ENCODE results near the gene FAM13A.

DNA sequence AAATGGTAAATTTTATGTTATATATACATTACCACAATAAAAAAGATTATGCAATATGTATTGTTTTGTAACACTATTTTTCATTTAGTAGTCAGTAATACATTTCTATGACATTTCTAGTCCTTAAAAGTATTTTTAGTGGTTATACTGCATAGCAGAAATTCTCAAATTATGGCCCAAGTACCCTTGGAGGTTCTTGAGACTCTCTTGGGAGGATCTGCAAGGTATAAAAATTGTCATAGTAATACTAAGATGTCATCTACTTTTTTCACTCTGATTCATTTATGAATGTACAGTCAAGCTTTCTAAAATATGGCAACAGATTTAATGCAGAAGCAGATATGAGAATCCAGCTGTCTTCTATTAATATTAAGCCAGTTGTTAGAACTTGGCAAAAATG is 220.8 kb downstream of the FAM13A start:
- TF ChIP-seq FOXM1 (IDR thresholded peaks at IDR 0.05; ENCODE audit: low read depth): no peak
- TF ChIP-seq, protein P1, sequence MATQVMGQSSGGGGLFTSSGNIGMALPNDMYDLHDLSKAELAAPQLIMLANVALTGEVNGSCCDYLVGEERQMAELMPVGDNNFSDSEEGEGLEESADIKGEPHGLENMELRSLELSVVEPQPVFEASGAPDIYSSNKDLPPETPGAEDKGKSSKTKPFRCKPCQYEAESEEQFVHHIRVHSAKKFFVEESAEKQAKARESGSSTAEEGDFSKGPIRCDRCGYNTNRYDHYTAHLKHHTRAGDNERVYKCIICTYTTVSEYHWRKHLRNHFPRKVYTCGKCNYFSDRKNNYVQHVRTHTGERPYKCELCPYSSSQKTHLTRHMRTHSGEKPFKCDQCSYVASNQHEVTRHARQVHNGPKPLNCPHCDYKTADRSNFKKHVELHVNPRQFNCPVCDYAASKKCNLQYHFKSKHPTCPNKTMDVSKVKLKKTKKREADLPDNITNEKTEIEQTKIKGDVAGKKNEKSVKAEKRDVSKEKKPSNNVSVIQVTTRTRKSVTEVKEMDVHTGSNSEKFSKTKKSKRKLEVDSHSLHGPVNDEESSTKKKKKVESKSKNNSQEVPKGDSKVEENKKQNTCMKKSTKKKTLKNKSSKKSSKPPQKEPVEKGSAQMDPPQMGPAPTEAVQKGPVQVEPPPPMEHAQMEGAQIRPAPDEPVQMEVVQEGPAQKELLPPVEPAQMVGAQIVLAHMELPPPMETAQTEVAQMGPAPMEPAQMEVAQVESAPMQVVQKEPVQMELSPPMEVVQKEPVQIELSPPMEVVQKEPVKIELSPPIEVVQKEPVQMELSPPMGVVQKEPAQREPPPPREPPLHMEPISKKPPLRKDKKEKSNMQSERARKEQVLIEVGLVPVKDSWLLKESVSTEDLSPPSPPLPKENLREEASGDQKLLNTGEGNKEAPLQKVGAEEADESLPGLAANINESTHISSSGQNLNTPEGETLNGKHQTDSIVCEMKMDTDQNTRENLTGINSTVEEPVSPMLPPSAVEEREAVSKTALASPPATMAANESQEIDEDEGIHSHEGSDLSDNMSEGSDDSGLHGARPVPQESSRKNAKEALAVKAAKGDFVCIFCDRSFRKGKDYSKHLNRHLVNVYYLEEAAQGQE (IDR thresholded peaks at IDR 0.05; ENCODE audit: low read depth, low read length): no peak
- TF ChIP-seq RFX5 (IDR thresholded peaks at IDR 0.05; ENCODE audit: low read length): no peak
- TF ChIP-seq GABPA (IDR thresholded peaks at IDR 0.05; ENCODE audit: low read depth): no peak
- TF ChIP-seq, protein P2, sequence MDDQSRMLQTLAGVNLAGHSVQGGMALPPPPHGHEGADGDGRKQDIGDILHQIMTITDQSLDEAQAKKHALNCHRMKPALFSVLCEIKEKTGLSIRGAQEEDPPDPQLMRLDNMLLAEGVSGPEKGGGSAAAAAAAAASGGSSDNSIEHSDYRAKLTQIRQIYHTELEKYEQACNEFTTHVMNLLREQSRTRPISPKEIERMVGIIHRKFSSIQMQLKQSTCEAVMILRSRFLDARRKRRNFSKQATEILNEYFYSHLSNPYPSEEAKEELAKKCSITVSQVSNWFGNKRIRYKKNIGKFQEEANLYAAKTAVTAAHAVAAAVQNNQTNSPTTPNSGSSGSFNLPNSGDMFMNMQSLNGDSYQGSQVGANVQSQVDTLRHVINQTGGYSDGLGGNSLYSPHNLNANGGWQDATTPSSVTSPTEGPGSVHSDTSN (IDR thresholded peaks at IDR 0.05): no peak
- TF ChIP-seq POLR2AphosphoS5 (IDR thresholded peaks at IDR 0.05; ENCODE audit: low read depth, low read length): no peak
- TF ChIP-seq, protein P3, sequence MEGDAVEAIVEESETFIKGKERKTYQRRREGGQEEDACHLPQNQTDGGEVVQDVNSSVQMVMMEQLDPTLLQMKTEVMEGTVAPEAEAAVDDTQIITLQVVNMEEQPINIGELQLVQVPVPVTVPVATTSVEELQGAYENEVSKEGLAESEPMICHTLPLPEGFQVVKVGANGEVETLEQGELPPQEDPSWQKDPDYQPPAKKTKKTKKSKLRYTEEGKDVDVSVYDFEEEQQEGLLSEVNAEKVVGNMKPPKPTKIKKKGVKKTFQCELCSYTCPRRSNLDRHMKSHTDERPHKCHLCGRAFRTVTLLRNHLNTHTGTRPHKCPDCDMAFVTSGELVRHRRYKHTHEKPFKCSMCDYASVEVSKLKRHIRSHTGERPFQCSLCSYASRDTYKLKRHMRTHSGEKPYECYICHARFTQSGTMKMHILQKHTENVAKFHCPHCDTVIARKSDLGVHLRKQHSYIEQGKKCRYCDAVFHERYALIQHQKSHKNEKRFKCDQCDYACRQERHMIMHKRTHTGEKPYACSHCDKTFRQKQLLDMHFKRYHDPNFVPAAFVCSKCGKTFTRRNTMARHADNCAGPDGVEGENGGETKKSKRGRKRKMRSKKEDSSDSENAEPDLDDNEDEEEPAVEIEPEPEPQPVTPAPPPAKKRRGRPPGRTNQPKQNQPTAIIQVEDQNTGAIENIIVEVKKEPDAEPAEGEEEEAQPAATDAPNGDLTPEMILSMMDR (IDR thresholded peaks at IDR 0.05): no peak
- TF ChIP-seq, protein P4, sequence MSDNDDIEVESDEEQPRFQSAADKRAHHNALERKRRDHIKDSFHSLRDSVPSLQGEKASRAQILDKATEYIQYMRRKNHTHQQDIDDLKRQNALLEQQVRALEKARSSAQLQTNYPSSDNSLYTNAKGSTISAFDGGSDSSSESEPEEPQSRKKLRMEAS (IDR thresholded peaks at IDR 0.05; ENCODE audit: low read depth): no peak
- no peak for TF ChIP-seq JUND (IDR thresholded peaks at IDR 0.05)
- no peak for TF ChIP-seq ZBTB33 (IDR thresholded peaks at IDR 0.05; ENCODE audit: borderline replicate concordance, low read depth)
- TF ChIP-seq SIN3A (IDR thresholded peaks at IDR 0.05; ENCODE audit: borderline replicate concordance, low read depth, low read length): no peak
- TF ChIP-seq TEAD4 (IDR thresholded peaks at IDR 0.05; ENCODE audit: borderline replicate concordance, insufficient read depth): no peak
- no peak for TF ChIP-seq YY1 (IDR thresholded peaks at IDR 0.05; ENCODE audit: low read depth)
- no peak for TF ChIP-seq GATA2 (CRISPR knock-in tag; IDR thresholded peaks at IDR 0.05)
